ENCODE results near the gene SLAIN2.
"Not testable (repeated sequence)": the region's sequence is repeated elsewhere in the genome, so short reads cannot be mapped to it uniquely, and the experiment has no call there.

The SLAIN2 gene

DNA sequence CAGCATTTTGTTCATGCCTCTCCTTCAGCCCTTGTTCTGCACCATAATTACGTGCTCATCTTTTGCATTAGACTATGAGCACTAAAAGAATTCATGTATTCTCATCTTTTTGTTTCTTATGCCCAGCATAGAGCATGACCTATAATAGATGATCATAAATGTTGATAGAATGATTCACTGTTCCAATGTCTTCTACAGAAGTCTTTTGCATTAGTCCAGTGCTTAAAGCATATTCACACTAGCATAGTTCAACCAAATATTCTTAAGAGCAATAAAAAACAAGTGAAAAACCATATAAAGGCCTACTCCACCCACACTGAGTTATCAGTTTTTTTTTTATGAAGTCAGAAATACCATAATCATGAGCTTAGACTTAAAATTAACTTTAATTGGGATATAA is 105.3 kb downstream of the SLAIN2 start:
- no peak for DNase-seq

DNA sequence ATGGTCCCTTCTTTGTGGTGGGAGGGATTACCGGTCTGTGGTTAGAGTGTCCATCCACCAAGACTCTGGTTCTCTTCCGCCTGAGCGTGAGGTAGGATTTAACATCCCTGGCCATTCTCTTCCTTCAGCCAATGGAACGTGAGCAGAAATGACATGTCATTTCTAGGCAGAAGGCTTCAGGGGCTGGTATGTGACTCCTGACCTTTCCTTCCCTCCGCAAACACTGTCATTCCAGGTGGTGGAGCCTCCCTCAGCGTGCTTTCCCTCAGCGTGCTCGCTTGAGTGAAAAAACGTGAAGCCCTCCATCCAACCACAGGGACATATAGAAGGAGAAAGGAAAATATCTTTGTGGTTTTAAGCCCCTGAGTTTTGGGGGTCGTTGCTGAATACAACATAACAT is 107.8 kb downstream of the SLAIN2 start:
- DNase-seq = no peak

GRCh38 chr4:48450740-48451139 is 109.4 kb downstream of the SLAIN2 start:
- no peak for DNase-seq

- DNase-seq = not testable (repeated sequence)
These were observed 110.3 kb downstream of the SLAIN2 start for GRCh38 chr4:48451656-48452055.

GRCh38 chr4:48454591-48454990 is 113.3 kb downstream of the SLAIN2 start:
- no peak for DNase-seq

DNA sequence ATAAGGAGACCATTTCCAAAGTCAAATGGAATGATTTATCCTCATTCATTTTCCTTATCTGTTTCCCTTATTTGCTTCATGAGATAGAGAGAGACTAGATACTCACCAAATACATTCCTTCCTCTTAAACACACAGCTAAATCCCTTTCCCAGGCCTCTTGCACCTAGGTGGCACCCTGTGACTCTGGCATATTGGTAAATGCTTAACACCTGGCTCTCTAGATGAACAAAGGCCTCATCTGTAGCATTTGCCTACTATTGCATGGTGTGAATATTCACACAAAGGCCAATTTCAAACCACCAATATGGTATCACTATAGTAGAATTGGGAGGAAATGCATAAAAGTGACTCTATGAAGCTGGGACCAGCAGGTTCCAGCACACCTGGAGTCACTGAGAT is 119.7 kb downstream of the SLAIN2 start:
- no peak for DNase-seq

DNA sequence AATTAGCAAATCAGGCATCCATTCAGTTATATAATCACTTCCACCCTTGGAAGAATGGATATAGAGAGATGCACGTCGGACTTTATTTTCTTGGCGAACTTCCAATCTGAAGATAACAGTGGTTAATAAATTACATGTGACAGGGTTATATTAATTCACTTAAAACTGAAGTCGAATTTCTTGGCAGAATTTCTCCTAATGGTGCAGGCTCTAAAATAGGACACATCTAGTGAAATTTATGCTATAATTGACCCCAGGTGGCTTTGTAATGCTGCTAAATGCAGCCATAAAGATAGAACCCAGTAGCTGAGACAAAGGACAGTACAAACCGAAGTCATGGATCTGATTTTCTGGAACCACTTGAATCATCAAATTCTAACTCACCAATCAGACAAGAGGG is 121.0 kb downstream of the SLAIN2 start:
- DNase-seq = no peak

DNA sequence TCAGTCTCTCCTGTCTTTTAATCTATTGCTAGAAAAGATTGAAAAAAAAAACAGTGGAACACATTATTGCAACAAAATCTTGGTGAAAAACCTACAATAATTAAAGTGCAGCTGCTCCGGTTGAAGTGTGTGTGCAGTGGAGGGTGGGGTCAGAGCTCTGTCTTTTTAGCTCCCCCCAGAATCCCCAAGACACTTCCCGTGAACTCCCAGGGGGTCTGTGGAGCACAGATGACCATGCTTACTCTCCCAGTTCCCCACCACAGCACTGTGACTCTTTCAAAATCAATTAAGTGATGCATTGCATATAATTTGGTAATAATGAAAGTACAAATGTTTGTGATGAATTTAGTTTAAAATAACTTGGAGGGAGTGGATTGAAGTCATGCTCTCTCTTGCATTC is 126.1 kb downstream of the SLAIN2 start:
- DNase-seq = no peak

- DNase-seq = no peak
These were observed 126.6 kb downstream of the SLAIN2 start for GRCh38 chr4:48467891-48468290.

DNA sequence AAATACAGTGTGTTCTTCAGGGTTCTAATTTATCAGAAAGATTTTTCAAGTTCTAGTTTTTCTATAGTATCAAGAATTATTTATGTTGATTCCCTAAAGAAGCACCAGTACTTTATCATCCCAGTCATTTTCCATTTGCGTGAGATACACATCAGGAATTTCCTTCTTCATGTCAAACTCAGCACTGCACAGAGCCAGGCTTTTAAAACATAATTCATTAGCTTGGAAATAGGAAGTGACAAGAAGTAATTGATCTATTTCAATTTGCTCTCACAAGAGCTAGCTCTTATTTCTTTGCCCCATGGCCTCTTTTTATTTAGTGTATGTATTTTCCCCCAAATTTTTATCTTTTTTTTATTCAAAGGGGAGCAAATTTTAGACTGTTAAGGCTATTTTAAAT is 128.8 kb downstream of the SLAIN2 start:
- DNase-seq = no peak

- no peak for DNase-seq
These were observed 129.2 kb downstream of the SLAIN2 start for GRCh38 chr4:48470570-48470969.

- no peak for DNase-seq
These were observed 131.5 kb downstream of the SLAIN2 start for GRCh38 chr4:48472794-48473193.

DNA sequence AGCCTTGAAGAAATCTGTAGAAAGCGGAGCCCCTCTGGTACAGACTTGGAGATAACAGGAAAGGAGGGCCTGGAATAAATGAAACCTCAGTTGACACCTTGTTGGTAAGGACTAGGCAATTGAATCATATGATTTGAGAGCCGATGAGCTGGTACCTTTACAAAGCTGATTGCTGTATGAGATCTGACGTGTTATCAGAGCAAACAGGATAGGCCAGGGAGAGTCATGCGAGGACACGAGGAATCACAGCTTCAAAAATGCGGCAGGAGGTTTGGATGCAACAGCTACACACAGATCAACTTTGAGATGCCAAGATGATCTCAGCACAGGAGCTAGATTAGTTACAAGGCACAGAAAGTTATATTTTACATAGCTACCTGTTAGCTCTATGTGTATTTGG is 134.4 kb downstream of the SLAIN2 start:
- DNase-seq = no peak
